HepG2 (cell line): Measurements from ENCODE around the gene DNAJC5. TPM values are rescaled to one million over a fixed set of nuclear protein-coding genes. Genes with fewer than 3 reads are reported as not detected.
A peak's percentile ranks its signal among the peaks of the same experiment; 100 is the strongest.

ENCODE experiments used
- ASH2L ChIP-seq: fragments of 300-600, 200-600 bp; sonication (generic); IDR thresholded peaks from 2 replicates; pipeline ENCODE4 v1.7.0; 2017; ENCODE audit warnings: low read depth, mild to moderate bottlenecking, moderate library complexity, mixed read lengths, low read length; ENCODE audit not compliant: insufficient read length
- DPF2 ChIP-seq: sonication (generic); formaldehyde crosslinking; IDR thresholded peaks from 2 replicates; pipeline ENCODE4 v1.4.0; 2020; ENCODE audit warnings: mild to moderate bottlenecking, low read depth, missing genetic modification reagents, borderline replicate concordance
- IRX3 ChIP-seq: sonication (generic); formaldehyde crosslinking; IDR thresholded peaks from 2 replicates; pipeline ENCODE4 v1.8.1; 2023; ENCODE audit warnings: mild to moderate bottlenecking, low read depth, missing genetic modification reagents, borderline replicate concordance
- MED13 ChIP-seq: sonication (generic); formaldehyde crosslinking; IDR thresholded peaks from 2 replicates; pipeline ENCODE4 v1.5.0; 2020; ENCODE audit warnings: missing genetic modification reagents
- NCOA5 ChIP-seq: sonication (generic); formaldehyde crosslinking; IDR thresholded peaks from 2 replicates; pipeline ENCODE4 v1.4.0; 2020; ENCODE audit warnings: missing genetic modification reagents
- NKX3-1 ChIP-seq: sonication (generic); formaldehyde crosslinking; IDR thresholded peaks from 2 replicates; pipeline ENCODE4 v1.5.0; 2020; ENCODE audit warnings: missing genetic modification reagents
- PHB2 ChIP-seq: fragments of 450-650 bp; IDR thresholded peaks from 2 replicates; pipeline ENCODE4 v1.6.1; 2018; ENCODE audit not compliant: partially characterized antibody
- SRSF9 ChIP-seq: fragments of 200-400 bp; formaldehyde crosslinking; IDR thresholded peaks from 2 replicates; pipeline ENCODE4 v1.6.1; 2018; ENCODE audit warnings: borderline replicate concordance, mild to moderate bottlenecking, low read depth, low read length; ENCODE audit not compliant: insufficient read depth, poor library complexity, severe bottlenecking
- ZFP62 ChIP-seq: sonication (generic); formaldehyde crosslinking; IDR thresholded peaks from 2 replicates; pipeline ENCODE4 v1.4.0; 2020; ENCODE audit warnings: missing genetic modification reagents
- ZNF75D ChIP-seq: sonication (generic); formaldehyde crosslinking; IDR thresholded peaks from 2 replicates; pipeline ENCODE4 v1.8.1; 2023; ENCODE audit warnings: missing genetic modification reagents, mild to moderate bottlenecking, borderline replicate concordance
- ZNF780A ChIP-seq: sonication (generic); formaldehyde crosslinking; IDR thresholded peaks from 2 replicates; pipeline ENCODE4 v1.8.0; 2022; ENCODE audit warnings: mild to moderate bottlenecking, missing genetic modification reagents, moderate library complexity
- polyA plus RNA-seq, 8 experiments: library from polyadenylated mRNA; depleted of rRNA in 3 of 8; stranded (reverse) in 7 of 8; unstranded in 1 of 8; fragments of >200 nt; fragmentation: Illumina TruSeq in 4 of 8; extraction: Trizol in 4 of 8; gene quantifications; 2 replicates each; pipeline versions ENCODE4 v1.2.1 to v1.2.3, GENCODE V29; 2011 to 2016; ENCODE audit warnings: low read depth in 4 of 8, missing spikeins in 1 of 8, mixed read lengths in 1 of 8; ENCODE audit not compliant: insufficient read depth in 1 of 8
- total RNA-seq, 5 experiments: library from RNA; depleted of rRNA; stranded (reverse); fragments of >200 nt; fragmentation: Illumina TruSeq; extraction: Trizol; gene quantifications; 2 replicates each; pipeline ENCODE4 v1.2.3, GENCODE V29; 2016; ENCODE audit warnings: low read depth in 1 of 5
- TF ChIP-seq, protein P1 (sequence below): sonication (generic); formaldehyde crosslinking; conservative IDR thresholded peaks from 2 replicates; pipeline ENCODE4 v1.4.0; 2020; ENCODE audit warnings: missing genetic modification reagents
- TF ChIP-seq, protein P2 (sequence below): IDR thresholded peaks from 2 replicates; pipeline ENCODE4 v1.4.0; 2020; ENCODE audit warnings: mild to moderate bottlenecking, missing genetic modification reagents
- TF ChIP-seq, protein P3 (sequence below): IDR thresholded peaks from 2 replicates; pipeline ENCODE4 v1.6.1; 2018; ENCODE audit warnings: missing genetic modification reagents, mild to moderate bottlenecking, missing compliant biosample characterization
- TF ChIP-seq, protein P4 (sequence below): sonication (generic); formaldehyde crosslinking; IDR thresholded peaks from 2 replicates; pipeline ENCODE4 v1.5.1; 2020; ENCODE audit warnings: mild to moderate bottlenecking, missing genetic modification reagents, moderate library complexity
- TF ChIP-seq, protein P5 (sequence below): sonication (generic); formaldehyde crosslinking; IDR thresholded peaks from 2 replicates; pipeline ENCODE4 v1.4.0; 2020; ENCODE audit warnings: missing genetic modification reagents, borderline replicate concordance

DNAJC5 gene
- total and polyA plus RNA-seq, 2 of the 13 experiments (the other 11 are each of a cell fraction or from before 2014, with no cell fraction given) = 42.8 to 64.5 TPM

DNA sequence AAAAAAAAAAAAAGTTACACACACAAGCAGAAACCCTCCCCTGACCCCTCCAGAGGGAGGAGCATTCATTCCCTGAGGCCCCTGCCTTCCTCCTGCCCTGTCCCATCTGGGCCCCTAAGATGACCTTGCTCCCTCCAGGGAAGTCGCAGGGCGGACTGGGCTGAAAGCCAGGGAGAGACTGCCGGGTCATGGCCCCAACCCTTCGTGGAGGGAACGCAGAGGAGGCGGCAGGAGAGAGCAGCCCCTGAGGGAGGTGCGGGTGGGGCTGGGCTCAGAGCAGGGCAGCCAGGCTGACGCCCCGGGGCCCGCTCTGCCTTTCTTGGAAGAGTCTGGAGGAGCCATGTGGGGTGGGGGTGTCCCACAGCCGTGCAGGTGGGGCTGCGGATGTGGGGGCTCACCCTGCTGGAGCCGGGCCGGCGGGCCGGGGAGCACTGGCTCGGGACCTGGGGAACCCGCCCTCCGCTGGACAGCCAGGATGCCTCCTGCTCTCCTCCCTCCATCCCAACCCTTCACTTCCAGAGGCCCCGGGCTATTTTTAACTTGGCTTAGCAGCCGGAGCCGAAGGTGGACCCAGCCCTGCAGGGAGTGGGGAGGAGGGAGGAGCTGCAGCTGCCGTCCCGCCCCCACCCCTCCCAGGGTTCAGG is 48.7 kb upstream of the DNAJC5 start (continued):
- TF ChIP-seq, protein P1, sequence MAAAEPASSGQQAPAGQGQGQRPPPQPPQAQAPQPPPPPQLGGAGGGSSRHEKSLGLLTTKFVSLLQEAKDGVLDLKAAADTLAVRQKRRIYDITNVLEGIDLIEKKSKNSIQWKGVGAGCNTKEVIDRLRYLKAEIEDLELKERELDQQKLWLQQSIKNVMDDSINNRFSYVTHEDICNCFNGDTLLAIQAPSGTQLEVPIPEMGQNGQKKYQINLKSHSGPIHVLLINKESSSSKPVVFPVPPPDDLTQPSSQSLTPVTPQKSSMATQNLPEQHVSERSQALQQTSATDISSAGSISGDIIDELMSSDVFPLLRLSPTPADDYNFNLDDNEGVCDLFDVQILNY (CRISPR knock-in tag) = no peak
- TF ChIP-seq ASH2L (no peak), ZFP62 (no peak), MED13 (CRISPR knock-in tag) (peak; percentile 2; the same call in 1 of the 2 replicates), ZNF75D (no peak), ZNF780A (CRISPR knock-in tag) (no peak), NCOA5 (CRISPR knock-in tag) (no peak), NKX3-1 (0 out of 2 replicates have a peak, but pooled peaks have one; percentile 1), SRSF9 (no peak), IRX3 (0 out of 2 replicates have a peak, but pooled peaks have one; percentile 27), PHB2 (no peak), DPF2 (CRISPR knock-in tag) (peak; percentile 54; the same call in 1 of the 2 replicates)
- TF ChIP-seq, protein P2, sequence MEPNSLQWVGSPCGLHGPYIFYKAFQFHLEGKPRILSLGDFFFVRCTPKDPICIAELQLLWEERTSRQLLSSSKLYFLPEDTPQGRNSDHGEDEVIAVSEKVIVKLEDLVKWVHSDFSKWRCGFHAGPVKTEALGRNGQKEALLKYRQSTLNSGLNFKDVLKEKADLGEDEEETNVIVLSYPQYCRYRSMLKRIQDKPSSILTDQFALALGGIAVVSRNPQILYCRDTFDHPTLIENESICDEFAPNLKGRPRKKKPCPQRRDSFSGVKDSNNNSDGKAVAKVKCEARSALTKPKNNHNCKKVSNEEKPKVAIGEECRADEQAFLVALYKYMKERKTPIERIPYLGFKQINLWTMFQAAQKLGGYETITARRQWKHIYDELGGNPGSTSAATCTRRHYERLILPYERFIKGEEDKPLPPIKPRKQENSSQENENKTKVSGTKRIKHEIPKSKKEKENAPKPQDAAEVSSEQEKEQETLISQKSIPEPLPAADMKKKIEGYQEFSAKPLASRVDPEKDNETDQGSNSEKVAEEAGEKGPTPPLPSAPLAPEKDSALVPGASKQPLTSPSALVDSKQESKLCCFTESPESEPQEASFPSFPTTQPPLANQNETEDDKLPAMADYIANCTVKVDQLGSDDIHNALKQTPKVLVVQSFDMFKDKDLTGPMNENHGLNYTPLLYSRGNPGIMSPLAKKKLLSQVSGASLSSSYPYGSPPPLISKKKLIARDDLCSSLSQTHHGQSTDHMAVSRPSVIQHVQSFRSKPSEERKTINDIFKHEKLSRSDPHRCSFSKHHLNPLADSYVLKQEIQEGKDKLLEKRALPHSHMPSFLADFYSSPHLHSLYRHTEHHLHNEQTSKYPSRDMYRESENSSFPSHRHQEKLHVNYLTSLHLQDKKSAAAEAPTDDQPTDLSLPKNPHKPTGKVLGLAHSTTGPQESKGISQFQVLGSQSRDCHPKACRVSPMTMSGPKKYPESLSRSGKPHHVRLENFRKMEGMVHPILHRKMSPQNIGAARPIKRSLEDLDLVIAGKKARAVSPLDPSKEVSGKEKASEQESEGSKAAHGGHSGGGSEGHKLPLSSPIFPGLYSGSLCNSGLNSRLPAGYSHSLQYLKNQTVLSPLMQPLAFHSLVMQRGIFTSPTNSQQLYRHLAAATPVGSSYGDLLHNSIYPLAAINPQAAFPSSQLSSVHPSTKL = peak; percentile 62
- TF ChIP-seq, protein P3, sequence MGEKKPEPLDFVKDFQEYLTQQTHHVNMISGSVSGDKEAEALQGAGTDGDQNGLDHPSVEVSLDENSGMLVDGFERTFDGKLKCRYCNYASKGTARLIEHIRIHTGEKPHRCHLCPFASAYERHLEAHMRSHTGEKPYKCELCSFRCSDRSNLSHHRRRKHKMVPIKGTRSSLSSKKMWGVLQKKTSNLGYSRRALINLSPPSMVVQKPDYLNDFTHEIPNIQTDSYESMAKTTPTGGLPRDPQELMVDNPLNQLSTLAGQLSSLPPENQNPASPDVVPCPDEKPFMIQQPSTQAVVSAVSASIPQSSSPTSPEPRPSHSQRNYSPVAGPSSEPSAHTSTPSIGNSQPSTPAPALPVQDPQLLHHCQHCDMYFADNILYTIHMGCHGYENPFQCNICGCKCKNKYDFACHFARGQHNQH (CRISPR knock-in tag) = peak; percentile 40; the same call in 1 of the 2 replicates
- TF ChIP-seq, protein P4, sequence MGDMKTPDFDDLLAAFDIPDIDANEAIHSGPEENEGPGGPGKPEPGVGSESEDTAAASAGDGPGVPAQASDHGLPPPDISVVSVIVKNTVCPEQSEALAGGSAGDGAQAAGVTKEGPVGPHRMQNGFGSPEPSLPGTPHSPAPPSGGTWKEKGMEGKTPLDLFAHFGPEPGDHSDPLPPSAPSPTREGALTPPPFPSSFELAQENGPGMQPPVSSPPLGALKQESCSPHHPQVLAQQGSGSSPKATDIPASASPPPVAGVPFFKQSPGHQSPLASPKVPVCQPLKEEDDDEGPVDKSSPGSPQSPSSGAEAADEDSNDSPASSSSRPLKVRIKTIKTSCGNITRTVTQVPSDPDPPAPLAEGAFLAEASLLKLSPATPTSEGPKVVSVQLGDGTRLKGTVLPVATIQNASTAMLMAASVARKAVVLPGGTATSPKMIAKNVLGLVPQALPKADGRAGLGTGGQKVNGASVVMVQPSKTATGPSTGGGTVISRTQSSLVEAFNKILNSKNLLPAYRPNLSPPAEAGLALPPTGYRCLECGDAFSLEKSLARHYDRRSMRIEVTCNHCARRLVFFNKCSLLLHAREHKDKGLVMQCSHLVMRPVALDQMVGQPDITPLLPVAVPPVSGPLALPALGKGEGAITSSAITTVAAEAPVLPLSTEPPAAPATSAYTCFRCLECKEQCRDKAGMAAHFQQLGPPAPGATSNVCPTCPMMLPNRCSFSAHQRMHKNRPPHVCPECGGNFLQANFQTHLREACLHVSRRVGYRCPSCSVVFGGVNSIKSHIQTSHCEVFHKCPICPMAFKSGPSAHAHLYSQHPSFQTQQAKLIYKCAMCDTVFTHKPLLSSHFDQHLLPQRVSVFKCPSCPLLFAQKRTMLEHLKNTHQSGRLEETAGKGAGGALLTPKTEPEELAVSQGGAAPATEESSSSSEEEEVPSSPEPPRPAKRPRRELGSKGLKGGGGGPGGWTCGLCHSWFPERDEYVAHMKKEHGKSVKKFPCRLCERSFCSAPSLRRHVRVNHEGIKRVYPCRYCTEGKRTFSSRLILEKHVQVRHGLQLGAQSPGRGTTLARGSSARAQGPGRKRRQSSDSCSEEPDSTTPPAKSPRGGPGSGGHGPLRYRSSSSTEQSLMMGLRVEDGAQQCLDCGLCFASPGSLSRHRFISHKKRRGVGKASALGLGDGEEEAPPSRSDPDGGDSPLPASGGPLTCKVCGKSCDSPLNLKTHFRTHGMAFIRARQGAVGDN (CRISPR knock-in tag) = peak; percentile 68
- TF ChIP-seq, protein P5, sequence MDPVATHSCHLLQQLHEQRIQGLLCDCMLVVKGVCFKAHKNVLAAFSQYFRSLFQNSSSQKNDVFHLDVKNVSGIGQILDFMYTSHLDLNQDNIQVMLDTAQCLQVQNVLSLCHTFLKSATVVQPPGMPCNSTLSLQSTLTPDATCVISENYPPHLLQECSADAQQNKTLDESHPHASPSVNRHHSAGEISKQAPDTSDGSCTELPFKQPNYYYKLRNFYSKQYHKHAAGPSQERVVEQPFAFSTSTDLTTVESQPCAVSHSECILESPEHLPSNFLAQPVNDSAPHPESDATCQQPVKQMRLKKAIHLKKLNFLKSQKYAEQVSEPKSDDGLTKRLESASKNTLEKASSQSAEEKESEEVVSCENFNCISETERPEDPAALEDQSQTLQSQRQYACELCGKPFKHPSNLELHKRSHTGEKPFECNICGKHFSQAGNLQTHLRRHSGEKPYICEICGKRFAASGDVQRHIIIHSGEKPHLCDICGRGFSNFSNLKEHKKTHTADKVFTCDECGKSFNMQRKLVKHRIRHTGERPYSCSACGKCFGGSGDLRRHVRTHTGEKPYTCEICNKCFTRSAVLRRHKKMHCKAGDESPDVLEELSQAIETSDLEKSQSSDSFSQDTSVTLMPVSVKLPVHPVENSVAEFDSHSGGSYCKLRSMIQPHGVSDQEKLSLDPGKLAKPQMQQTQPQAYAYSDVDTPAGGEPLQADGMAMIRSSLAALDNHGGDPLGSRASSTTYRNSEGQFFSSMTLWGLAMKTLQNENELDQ (CRISPR knock-in tag) = no peak
